Occipital lobe (tissue), 3 donors: Measurements from ENCODE around the gene TAPT1. TPM values are rescaled to one million over a fixed set of nuclear protein-coding genes. Genes with fewer than 3 reads are reported as not detected.

ENCODE experiments used
- DNase-seq: peaks from one replicate; lab custom pipeline; 2025; lab: John Stamatoyannopoulos, UW
- small RNA-seq: library from RNA; depleted of rRNA; stranded (forward); fragments of <200 nt; gene quantifications from one replicate; pipeline ENCODE3, GENCODE V24; 2014
- total RNA-seq: library from RNA; depleted of rRNA; stranded (reverse); fragments of >200 nt; gene quantifications from one replicate; pipeline ENCODE4 v1.2.3, GENCODE V29; 2014

TAPT1 gene
- total RNA-seq, 1 donor from 2014 or later: 62.7 TPM

- no peak for DNase-seq
Observed at GRCh38 chr4:16110661-16111290, 115.5 kb downstream of the TAPT1 start.

Small RNA genes within 50 kb of the gene (small RNA-seq; reads per million reads assigned to genes)
- not detected for gene RPS21P4

Other genes starting within 250 kb of the TAPT1 start
- 43.5 TPM for gene PROM1, start 142.4 kb downstream of the TAPT1 start, total RNA-seq